ENCODE measurements around the gene WDR89.
"Not testable (repeated sequence)": the region's sequence is repeated elsewhere in the genome, so short reads cannot be mapped to it uniquely, and the experiment has no call there.

WDR89 gene

DNA sequence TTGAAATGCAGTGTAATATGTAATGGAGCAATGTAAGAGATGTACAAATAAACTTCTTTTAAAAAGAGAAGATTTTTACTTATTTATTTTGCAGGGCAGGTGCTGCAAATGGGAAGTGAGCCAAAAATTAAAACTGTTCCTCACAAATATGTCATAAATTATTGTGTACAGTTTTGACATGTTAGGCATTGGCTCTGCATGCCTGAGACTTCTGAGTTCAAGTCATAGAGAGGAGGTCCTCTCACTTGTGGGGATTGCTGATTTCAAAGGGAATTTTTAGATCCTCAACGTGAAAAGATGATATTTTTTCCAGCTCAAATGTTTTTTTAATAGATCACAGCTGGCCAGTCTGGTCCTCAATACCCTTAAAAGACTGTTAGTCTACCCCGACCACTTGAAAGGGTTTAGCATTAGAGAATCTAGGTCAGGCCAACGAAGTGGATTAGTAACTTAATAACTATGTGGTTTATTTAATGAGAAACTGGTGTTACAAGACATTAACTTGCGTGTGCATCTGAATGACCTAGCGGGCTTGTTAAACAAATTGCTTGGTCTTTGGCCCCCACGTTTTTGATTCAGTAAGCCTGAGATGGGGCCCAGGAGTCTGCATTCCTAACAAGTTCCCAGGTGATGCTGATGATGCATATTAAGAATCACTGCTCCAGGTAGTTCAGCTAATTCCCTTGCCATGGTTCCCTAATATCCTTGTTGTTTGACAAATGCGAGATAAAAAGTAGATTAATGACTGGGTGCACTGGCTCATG lies 30.9 kb upstream of the WDR89 start:
- no peaks in the 10 kb centered on the region for H3K9me3 ChIP-seq (ENCODE audit: control insufficient read depth, insufficient read depth, low read length)
- H3K36me3 ChIP-seq (ENCODE audit: control insufficient read depth, insufficient read depth, low read length): no peaks in the 10 kb centered on the region
- no peaks in the 10 kb centered on the region for H3K27me3 ChIP-seq (ENCODE audit: control insufficient read depth, insufficient read depth, low read length)
- H3K4me1 ChIP-seq (ENCODE audit: control insufficient read depth, insufficient read depth, low read length): no peaks in the 10 kb centered on the region
- no peak for DNase-seq (ENCODE audit: low read depth, low spot score)
- no peak overlapping the region for H3K27ac ChIP-seq (ENCODE audit: low read length)
- no peak overlapping the region for H3K4me3 ChIP-seq (ENCODE audit: low read length)
- WGBS (ENCODE audit: insufficient coverage, insufficient read length): no CpG with 5 or more reads among the region's 7 CpGs

DNA sequence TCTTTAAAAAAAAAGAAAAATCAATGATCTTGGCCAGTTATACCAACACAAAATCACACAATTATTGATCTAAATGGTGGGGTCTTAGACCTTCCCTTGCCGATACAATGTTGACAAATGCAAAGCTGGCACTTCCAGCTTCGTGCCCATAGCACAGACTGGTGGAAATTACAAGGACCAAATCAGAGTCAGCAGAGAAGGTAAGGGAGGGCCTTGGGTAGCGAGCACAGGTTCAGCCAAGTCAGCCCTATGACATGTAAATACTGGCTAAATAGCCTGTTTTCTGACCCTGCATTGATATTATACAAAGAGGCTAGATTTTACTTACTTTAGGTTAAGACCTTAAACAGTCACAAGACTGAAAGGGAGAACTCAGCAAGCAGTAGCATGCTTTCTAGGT lies 30.3 kb upstream of the WDR89 start:
- no CpG with 5 or more reads among the region's 3 CpGs for WGBS (ENCODE audit: insufficient coverage, insufficient read length)
- H3K27me3 ChIP-seq (ENCODE audit: control insufficient read depth, insufficient read depth, low read length): no peaks in the 10 kb centered on the region
- H3K4me3 ChIP-seq (ENCODE audit: low read length): no peak overlapping the region
- no peaks in the 10 kb centered on the region for H3K4me1 ChIP-seq (ENCODE audit: control insufficient read depth, insufficient read depth, low read length)
- DNase-seq (ENCODE audit: low read depth, low spot score): no peak
- H3K27ac ChIP-seq (ENCODE audit: low read length): no peak overlapping the region
- no peaks in the 10 kb centered on the region for H3K36me3 ChIP-seq (ENCODE audit: control insufficient read depth, insufficient read depth, low read length)
- H3K9me3 ChIP-seq (ENCODE audit: control insufficient read depth, insufficient read depth, low read length): no peaks in the 10 kb centered on the region

DNA sequence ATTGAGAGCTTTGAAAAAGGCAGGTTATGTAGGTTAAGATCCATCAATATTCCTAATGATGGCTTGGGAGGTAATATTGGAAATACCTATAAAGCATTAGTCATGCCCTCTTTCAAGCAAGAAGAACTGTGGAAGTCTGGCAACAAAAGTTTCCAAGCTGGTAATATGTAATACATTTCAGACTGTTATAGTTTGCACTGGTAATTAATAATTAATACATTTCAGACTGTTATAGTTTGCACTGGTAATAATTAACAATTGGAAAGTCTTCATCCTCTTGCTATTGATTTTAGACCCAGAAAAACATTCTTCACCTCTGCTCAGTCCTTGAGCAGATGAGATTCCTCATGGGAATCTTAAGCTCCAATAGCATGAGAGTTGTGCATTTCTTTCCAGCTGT lies 29.0 kb upstream of the WDR89 start:
- H3K27me3 ChIP-seq (ENCODE audit: control insufficient read depth, insufficient read depth, low read length): no peaks in the 10 kb centered on the region
- H3K36me3 ChIP-seq (ENCODE audit: control insufficient read depth, insufficient read depth, low read length): no peaks in the 10 kb centered on the region
- no peak overlapping the region for H3K4me3 ChIP-seq (ENCODE audit: low read length)
- DNase-seq (ENCODE audit: low read depth, low spot score): no peak
- H3K27ac ChIP-seq (ENCODE audit: low read length): no peak overlapping the region
- no peaks in the 10 kb centered on the region for H3K4me1 ChIP-seq (ENCODE audit: control insufficient read depth, insufficient read depth, low read length)
- no peaks in the 10 kb centered on the region for H3K9me3 ChIP-seq (ENCODE audit: control insufficient read depth, insufficient read depth, low read length)

DNA sequence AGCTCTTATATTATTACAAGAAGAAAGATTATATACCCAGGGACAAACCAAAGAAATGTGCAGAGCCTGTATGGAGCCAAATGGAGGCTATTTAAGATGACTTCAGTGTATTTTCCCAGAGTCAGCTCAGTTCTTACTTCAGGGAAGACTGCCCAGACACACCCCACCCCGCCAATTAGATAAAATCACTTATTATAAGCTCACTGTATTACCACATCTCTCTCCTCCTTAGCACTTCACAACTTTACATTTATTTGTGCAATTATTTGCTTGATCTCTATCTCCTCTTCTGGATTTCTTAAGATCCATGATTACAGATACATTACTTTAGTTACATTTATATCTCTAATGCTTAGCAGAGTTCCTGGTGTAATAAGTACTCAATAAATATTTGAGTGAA lies 24.7 kb upstream of the WDR89 start:
- no peak for DNase-seq (ENCODE audit: low read depth, low spot score)
- Histone ChIP-seq H3K4me3 (ENCODE audit: low read length) (no peak overlapping the region), H3K9me3 (ENCODE audit: control insufficient read depth, insufficient read depth, low read length) (no peaks in the 10 kb centered on the region), H3K27me3 (ENCODE audit: control insufficient read depth, insufficient read depth, low read length) (no peaks in the 10 kb centered on the region), H3K4me1 (ENCODE audit: control insufficient read depth, insufficient read depth, low read length) (no peaks in the 10 kb centered on the region), H3K27ac (ENCODE audit: low read length) (no peak overlapping the region), H3K36me3 (ENCODE audit: control insufficient read depth, insufficient read depth, low read length) (no peaks in the 10 kb centered on the region)
- no CpG with 5 or more reads among the region's 1 CpG for WGBS (ENCODE audit: insufficient coverage, insufficient read length)

DNA sequence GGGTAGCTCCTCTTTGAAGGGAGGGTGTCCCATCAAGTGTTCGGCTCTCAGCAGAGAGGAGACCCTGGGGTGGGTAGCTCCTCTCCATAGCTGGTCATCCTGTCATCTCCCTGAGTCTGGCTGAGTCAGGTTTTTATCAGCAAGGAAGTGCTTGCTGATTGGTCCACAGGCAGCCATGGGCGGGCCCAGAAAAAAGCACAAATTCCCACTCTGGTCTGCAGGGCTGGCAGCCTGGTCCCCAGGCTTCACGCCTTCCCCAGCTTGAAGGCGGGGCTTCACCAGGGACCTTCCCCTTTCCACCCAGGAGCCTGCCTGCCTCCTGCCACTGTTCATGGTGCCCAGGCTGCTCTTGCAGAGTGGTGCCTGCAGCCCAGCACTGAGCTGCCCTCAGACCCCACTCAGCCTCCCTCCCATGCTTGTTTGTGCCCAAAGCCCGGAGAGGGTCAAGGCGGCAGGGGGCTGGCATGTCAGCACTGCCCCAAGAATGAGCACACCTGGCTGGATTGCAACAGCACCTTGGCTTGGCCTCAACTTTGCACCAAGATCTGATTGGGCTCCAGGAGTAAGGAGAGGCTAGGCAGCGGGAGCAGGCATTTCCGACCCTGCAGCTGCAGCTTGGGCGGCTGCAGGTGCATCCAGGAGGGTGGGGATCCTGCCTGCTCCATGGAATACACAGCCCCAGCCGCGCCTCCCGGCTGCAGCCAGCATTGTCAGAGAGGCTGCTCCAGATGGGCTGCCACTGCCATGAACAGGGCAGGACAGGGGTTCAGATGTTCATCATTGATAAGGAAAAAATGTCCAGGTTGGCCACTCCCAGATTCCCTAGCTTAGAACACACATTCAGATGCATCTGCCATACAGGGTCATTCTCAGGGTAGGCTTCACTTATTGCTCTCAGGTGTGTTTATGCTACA lies 22.0 kb upstream of the WDR89 start:
- no peaks in the 10 kb centered on the region for H3K9me3 ChIP-seq (ENCODE audit: control insufficient read depth, insufficient read depth, low read length)
- no peaks in the 10 kb centered on the region for H3K36me3 ChIP-seq (ENCODE audit: control insufficient read depth, insufficient read depth, low read length)
- H3K4me1 ChIP-seq (ENCODE audit: control insufficient read depth, insufficient read depth, low read length): no peaks in the 10 kb centered on the region
- DNase-seq (ENCODE audit: low read depth, low spot score): no peak
- no peak overlapping the region for H3K4me3 ChIP-seq (ENCODE audit: low read length)
- no peak overlapping the region for H3K27ac ChIP-seq (ENCODE audit: low read length)
- no CpG with 5 or more reads among the region's 12 CpGs for WGBS (ENCODE audit: insufficient coverage, insufficient read length)
- no peaks in the 10 kb centered on the region for H3K27me3 ChIP-seq (ENCODE audit: control insufficient read depth, insufficient read depth, low read length)

DNA sequence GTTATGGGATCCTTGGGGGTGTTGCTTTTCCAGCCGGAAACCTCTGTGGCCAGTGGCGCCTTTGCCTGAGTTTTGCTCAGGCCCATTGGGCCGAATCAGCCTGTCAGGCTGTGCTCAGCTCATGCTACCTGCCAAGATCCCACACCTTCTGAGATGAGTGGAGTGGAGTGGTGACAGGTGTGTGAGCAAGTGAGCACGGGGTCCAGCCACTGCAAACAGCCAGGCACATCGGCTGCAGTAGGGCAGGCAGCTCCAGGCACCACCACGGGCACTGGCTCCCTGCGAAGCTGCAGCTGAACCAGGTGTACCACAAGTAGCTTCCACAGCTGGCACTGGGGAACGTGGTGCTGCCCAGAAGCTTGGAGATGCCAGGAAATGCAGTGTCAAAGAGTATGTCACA lies 21.1 kb upstream of the WDR89 start:
- H3K4me1 ChIP-seq (ENCODE audit: control insufficient read depth, insufficient read depth, low read length): no peaks in the 10 kb centered on the region
- no CpG with 5 or more reads among the region's 8 CpGs for WGBS (ENCODE audit: insufficient coverage, insufficient read length)
- H3K4me3 ChIP-seq (ENCODE audit: low read length): no peak overlapping the region
- H3K27me3 ChIP-seq (ENCODE audit: control insufficient read depth, insufficient read depth, low read length): no peaks in the 10 kb centered on the region
- no peaks in the 10 kb centered on the region for H3K9me3 ChIP-seq (ENCODE audit: control insufficient read depth, insufficient read depth, low read length)
- DNase-seq (ENCODE audit: low read depth, low spot score): no peak
- H3K27ac ChIP-seq (ENCODE audit: low read length): no peak overlapping the region
- H3K36me3 ChIP-seq (ENCODE audit: control insufficient read depth, insufficient read depth, low read length): no peaks in the 10 kb centered on the region

DNA sequence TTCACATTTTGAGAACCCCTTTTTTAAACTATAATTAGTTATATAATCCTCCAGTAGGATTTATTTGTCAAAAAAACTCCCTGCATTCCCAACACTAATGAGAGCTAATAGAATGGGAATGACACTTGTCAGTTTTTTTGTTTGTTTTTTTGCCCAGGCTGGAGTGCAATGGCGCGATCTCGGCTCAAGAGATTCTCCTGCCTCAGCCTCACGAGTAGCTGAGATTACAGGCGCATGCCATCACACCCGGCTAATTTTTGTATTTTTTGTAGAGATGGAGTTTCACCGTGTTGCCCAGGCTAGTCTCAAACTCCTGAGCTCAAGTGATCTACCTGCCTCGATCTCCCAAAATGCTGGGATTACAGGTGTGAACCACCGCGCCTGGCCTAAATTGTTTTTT lies 20.2 kb upstream of the WDR89 start:
- H3K36me3 ChIP-seq (ENCODE audit: control insufficient read depth, insufficient read depth, low read length); H3K27ac ChIP-seq (ENCODE audit: low read length); H3K27me3 ChIP-seq (ENCODE audit: control insufficient read depth, insufficient read depth, low read length); H3K9me3 ChIP-seq (ENCODE audit: control insufficient read depth, insufficient read depth, low read length); H3K4me1 ChIP-seq (ENCODE audit: control insufficient read depth, insufficient read depth, low read length); H3K4me3 ChIP-seq (ENCODE audit: low read length); DNase-seq (ENCODE audit: low read depth, low spot score): not testable (repeated sequence)
- WGBS (ENCODE audit: insufficient coverage, insufficient read length): no CpG with 5 or more reads among the region's 10 CpGs

DNA sequence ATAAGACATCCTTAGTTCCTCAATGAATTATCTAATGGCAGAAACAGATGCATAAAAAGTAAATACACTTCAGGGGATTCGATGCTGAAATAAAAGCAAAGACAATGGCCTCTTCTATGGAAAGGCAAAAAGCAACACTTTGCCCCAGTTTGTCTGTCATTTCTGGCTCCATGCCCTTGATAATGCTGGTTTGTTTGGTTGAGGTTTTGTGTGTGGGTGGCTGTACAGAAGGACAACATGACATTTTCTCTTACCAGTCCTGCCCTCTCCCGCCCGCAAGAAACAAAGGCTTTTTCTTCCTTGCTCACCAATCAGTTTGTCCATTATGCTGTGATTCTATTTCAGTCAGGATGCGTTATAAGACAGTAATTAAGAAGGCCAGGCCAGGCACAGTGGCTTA lies 18.1 kb upstream of the WDR89 start:
- Histone ChIP-seq H3K36me3 (ENCODE audit: control insufficient read depth, insufficient read depth, low read length) (no peaks in the 10 kb centered on the region), H3K4me1 (ENCODE audit: control insufficient read depth, insufficient read depth, low read length) (no peaks in the 10 kb centered on the region), H3K27ac (ENCODE audit: low read length) (no peak overlapping the region), H3K27me3 (ENCODE audit: control insufficient read depth, insufficient read depth, low read length) (no peaks in the 10 kb centered on the region), H3K9me3 (ENCODE audit: control insufficient read depth, insufficient read depth, low read length) (no peaks in the 10 kb centered on the region), H3K4me3 (ENCODE audit: low read length) (no peak overlapping the region)
- no peak for DNase-seq (ENCODE audit: low read depth, low spot score)
- WGBS (ENCODE audit: insufficient coverage, insufficient read length): no CpG with 5 or more reads among the region's 4 CpGs

DNA sequence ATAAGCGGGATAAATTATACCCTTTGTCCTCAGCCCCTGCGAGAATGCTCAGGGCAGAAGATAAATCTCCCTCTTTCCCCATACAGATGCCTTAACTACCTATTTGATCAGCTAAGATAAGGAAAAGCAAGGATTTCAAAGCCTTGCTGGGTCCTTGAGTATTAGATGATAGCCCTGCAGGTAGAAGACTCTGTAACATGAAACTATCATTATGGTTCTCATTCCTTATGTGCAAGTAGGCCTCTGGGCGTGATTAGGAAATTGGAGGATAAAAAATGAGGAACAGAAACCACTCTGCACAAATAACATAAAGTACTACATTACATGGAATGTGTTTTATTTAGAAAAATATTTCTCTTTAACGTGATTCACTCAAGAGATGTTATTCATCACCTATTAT lies 14.5 kb upstream of the WDR89 start:
- H3K4me1 ChIP-seq (ENCODE audit: control insufficient read depth, insufficient read depth, low read length): no peaks in the 10 kb centered on the region
- H3K27me3 ChIP-seq (ENCODE audit: control insufficient read depth, insufficient read depth, low read length): no peaks in the 10 kb centered on the region
- no peak overlapping the region for H3K4me3 ChIP-seq (ENCODE audit: low read length)
- no CpG with 5 or more reads among the region's 4 CpGs for WGBS (ENCODE audit: insufficient coverage, insufficient read length)
- no peak overlapping the region for H3K27ac ChIP-seq (ENCODE audit: low read length)
- H3K9me3 ChIP-seq (ENCODE audit: control insufficient read depth, insufficient read depth, low read length): no peaks in the 10 kb centered on the region
- DNase-seq (ENCODE audit: low read depth, low spot score): no peak
- H3K36me3 ChIP-seq (ENCODE audit: control insufficient read depth, insufficient read depth, low read length): no peaks in the 10 kb centered on the region

DNA sequence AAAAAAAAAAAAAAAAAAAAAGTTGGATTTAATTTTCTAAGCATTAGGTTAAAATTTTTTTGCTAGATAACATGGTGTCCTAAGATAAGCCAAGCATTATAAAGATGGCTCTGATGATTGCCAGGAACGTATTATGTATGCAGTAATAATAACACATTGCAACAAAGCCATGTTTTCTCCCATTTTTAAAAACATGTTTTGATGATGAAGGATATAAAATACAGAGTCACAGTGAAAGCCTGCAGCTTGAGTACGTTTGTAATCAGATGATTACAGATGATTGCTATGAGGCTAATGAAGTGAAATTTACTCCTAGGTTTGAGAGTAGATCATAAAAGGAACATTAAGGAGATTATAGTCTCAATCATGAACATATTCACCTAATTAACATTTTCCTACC lies 13.3 kb upstream of the WDR89 start:
- no peak overlapping the region for H3K27ac ChIP-seq (ENCODE audit: low read length)
- no peaks in the 10 kb centered on the region for H3K36me3 ChIP-seq (ENCODE audit: control insufficient read depth, insufficient read depth, low read length)
- H3K27me3 ChIP-seq (ENCODE audit: control insufficient read depth, insufficient read depth, low read length): no peaks in the 10 kb centered on the region
- WGBS (ENCODE audit: insufficient coverage, insufficient read length): no CpG with 5 or more reads among the region's 2 CpGs
- no peak overlapping the region for H3K4me3 ChIP-seq (ENCODE audit: low read length)
- no peaks in the 10 kb centered on the region for H3K9me3 ChIP-seq (ENCODE audit: control insufficient read depth, insufficient read depth, low read length)
- no peaks in the 10 kb centered on the region for H3K4me1 ChIP-seq (ENCODE audit: control insufficient read depth, insufficient read depth, low read length)
- no peak for DNase-seq (ENCODE audit: low read depth, low spot score)
